Measurements from ENCODE around the gene CDK14. TPM values are rescaled to one million over a fixed set of nuclear protein-coding genes. Genes with fewer than 3 reads are reported as not detected.

Gene CDK14
- total and polyA plus RNA-seq, 2 donors (not counting 1 experiment from before 2014, with no cell fraction given) = 42.1 to 167 TPM

DNA sequence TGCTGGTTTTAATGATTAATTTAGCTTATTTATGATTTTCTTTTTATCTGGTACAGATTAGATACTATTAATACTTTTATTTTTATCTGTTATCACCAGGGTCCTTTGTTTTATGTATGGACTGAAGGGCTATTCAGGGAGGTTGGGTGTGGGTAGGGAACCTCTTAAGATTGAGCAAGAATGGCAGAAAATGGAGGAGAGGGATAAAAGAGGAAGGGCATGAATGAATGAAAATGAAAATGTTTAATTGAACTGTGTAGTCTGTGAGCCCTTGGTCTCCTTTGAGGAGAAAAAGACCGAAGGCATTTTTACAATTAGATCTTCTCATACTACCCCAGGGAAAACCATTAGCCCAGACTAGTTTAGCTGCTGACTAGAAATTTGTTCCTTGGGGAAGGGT is 93.1 kb downstream of the CDK14 start:
- Mint-ChIP-seq H3K27me3 (no peaks in the 10 kb centered on the region), H3K4me3 (no peak overlapping the region), H3K9me3 (ENCODE audit: insufficient read depth) (no peaks in the 10 kb centered on the region), H3K27ac (no peak overlapping the region), H3K4me1 (peaks cover 40% of the 10 kb centered on the region)
- CTCF ChIA-PET = interaction anchor here (0.9 to 1.3 kb wide), 4 partner anchors 20 to 348 kb away, joined by 3 to 6 read pairs (median 4); no protein-coding TSS in a partner anchor
- ATAC-seq (ENCODE audit: low read depth) = no peak
- Histone ChIP-seq H3K36me3 (replicated peaks in 1 of 2; ENCODE audit: control extremely low read depth in 1 of 2, control insufficient read depth in 1 of 2, extremely low read depth in 1 of 2, insufficient read depth in 2 of 2, low read length in 1 of 2) (no peaks in the 10 kb centered on the region), H3K27me3 (replicated peaks in 1 of 4; ENCODE audit: control extremely low read depth in 1 of 4, control insufficient read depth in 3 of 4, insufficient read depth in 4 of 4, low read length in 3 of 4) (no peaks in the 10 kb centered on the region), H3K79me2 (ENCODE audit: control insufficient read depth, insufficient read depth, low read length) (peaks cover 45% of the 10 kb centered on the region), H3K27ac (ENCODE audit: low read length in 2 of 2) (no peak overlapping the region), H3K9me3 (ENCODE audit: control extremely low read depth in 1 of 3, control insufficient read depth in 2 of 3, insufficient read depth in 1 of 3, low read length in 2 of 3) (no peaks in the 10 kb centered on the region), H3K9ac (ENCODE audit: low read length) (no peak overlapping the region), H3K4me1 (ENCODE audit: control insufficient read depth in 2 of 2, insufficient read depth in 2 of 2, low read length in 2 of 2) (peaks cover 10 to 17% of the 10 kb centered on the region in 2 donors), H3K4me3 (ENCODE audit: control extremely low read depth in 1 of 5, extremely low read depth in 1 of 5, insufficient read depth in 1 of 5, low read depth in 2 of 5, low read length in 4 of 5) (no peak overlapping the region), H4K20me1 (ENCODE audit: control insufficient read depth, insufficient read depth, low read length, poor library complexity, severe bottlenecking) (no peaks in the 10 kb centered on the region), H3K4me2 (replicated peaks; ENCODE audit: low read depth, low read length, poor library complexity, severe bottlenecking) (no peak overlapping the region), H2AFZ (ENCODE audit: insufficient read depth, low read depth, low read length, poor library complexity, severe bottlenecking) (no peak overlapping the region)
- intact Hi-C loops (cut with micrococcal nuclease) = no loop called here
- POLR2A ChIA-PET = no interaction called here
- DNase-seq = no peak
- no CpG with 5 or more reads among the region's 1 CpG for WGBS (ENCODE audit: insufficient coverage)
- TF ChIP-seq, protein P1, sequence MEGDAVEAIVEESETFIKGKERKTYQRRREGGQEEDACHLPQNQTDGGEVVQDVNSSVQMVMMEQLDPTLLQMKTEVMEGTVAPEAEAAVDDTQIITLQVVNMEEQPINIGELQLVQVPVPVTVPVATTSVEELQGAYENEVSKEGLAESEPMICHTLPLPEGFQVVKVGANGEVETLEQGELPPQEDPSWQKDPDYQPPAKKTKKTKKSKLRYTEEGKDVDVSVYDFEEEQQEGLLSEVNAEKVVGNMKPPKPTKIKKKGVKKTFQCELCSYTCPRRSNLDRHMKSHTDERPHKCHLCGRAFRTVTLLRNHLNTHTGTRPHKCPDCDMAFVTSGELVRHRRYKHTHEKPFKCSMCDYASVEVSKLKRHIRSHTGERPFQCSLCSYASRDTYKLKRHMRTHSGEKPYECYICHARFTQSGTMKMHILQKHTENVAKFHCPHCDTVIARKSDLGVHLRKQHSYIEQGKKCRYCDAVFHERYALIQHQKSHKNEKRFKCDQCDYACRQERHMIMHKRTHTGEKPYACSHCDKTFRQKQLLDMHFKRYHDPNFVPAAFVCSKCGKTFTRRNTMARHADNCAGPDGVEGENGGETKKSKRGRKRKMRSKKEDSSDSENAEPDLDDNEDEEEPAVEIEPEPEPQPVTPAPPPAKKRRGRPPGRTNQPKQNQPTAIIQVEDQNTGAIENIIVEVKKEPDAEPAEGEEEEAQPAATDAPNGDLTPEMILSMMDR (IDR thresholded peaks at IDR 0.05) = no peak
- TF ChIP-seq EZH2 (IDR thresholded peaks at IDR 0.05; ENCODE audit: borderline replicate concordance, insufficient read depth, low read depth, low read length, poor library complexity, severe bottlenecking) = no peak

DNA sequence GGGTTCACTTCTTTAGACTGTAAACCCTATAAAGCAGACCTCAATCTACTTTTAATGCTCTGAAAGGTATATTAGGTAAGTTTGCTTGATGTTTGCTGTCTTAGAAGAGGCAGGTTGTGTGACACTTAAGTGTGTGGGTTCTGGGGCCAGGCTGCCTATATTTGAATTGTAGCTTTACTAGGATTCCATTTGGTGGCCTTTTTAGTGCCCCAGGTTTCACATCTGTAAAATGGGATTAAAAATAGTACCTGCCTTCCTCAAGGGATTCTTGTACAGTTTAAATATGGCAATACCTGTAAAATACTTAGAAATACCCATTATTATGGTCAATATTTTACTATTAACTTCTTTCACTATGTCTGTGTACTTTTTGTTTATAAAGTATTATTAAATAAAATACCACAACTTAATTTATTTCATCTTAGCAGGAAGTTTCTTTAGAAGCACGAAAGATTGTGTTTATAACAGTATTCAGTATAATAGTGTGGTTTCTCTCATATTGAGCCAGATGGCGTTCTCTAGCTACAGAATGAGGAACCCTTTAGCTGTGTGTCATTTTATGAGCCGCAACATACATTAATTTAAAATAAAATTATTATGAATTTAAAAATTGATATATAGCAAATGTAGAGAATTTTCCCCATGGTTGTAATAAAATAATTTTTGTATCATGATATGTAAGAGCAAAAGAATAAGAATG is 94.2 kb downstream of the CDK14 start:
- Histone ChIP-seq H3K27me3 (replicated peaks in 1 of 4; ENCODE audit: control extremely low read depth in 1 of 4, control insufficient read depth in 3 of 4, insufficient read depth in 4 of 4, low read length in 3 of 4) (no peaks in the 10 kb centered on the region), H3K4me3 (ENCODE audit: control extremely low read depth in 1 of 5, extremely low read depth in 1 of 5, insufficient read depth in 1 of 5, low read depth in 2 of 5, low read length in 4 of 5) (peak overlapping the region in 1 of 5 experiments; percentile 32), H3K36me3 (replicated peaks in 1 of 2; ENCODE audit: control extremely low read depth in 1 of 2, control insufficient read depth in 1 of 2, extremely low read depth in 1 of 2, insufficient read depth in 2 of 2, low read length in 1 of 2) (no peaks in the 10 kb centered on the region), H4K20me1 (ENCODE audit: control insufficient read depth, insufficient read depth, low read length, poor library complexity, severe bottlenecking) (no peaks in the 10 kb centered on the region), H3K4me1 (ENCODE audit: control insufficient read depth in 2 of 2, insufficient read depth in 2 of 2, low read length in 2 of 2) (peaks cover 10 to 17% of the 10 kb centered on the region in 2 donors), H3K27ac (ENCODE audit: low read length in 2 of 2) (no peak overlapping the region), H2AFZ (ENCODE audit: insufficient read depth, low read depth, low read length, poor library complexity, severe bottlenecking) (no peak overlapping the region), H3K9me3 (ENCODE audit: control extremely low read depth in 1 of 3, control insufficient read depth in 2 of 3, insufficient read depth in 1 of 3, low read length in 2 of 3) (no peaks in the 10 kb centered on the region), H3K9ac (ENCODE audit: low read length) (peak overlapping the region; percentile 17), H3K4me2 (replicated peaks; ENCODE audit: low read depth, low read length, poor library complexity, severe bottlenecking) (peak overlapping the region; percentile 48), H3K79me2 (ENCODE audit: control insufficient read depth, insufficient read depth, low read length) (peaks cover 43% of the 10 kb centered on the region)
- Mint-ChIP-seq H3K4me3 (no peak overlapping the region), H3K27ac (no peak overlapping the region), H3K4me1 (peaks cover 35% of the 10 kb centered on the region), H3K9me3 (ENCODE audit: insufficient read depth) (no peaks in the 10 kb centered on the region), H3K27me3 (no peaks in the 10 kb centered on the region)
- POLR2A ChIA-PET = no interaction called here
- intact Hi-C loops (cut with micrococcal nuclease) = loop anchor here (1.0 kb wide), 1 partner anchor 344 kb away; no protein-coding TSS in a partner anchor
- CTCF ChIA-PET = interaction anchor here (0.6 to 2.9 kb wide), 8 partner anchors 16 to 347 kb away, joined by 3 to 28 read pairs (median 5); no protein-coding TSS in a partner anchor
- DNase-seq (no peak), ATAC-seq (ENCODE audit: low read depth) (peak; percentile 33)
- no CpG with 5 or more reads among the region's 3 CpGs for WGBS (ENCODE audit: insufficient coverage)
- TF ChIP-seq EZH2 (IDR thresholded peaks at IDR 0.05; ENCODE audit: borderline replicate concordance, insufficient read depth, low read depth, low read length, poor library complexity, severe bottlenecking) = no peak
- TF ChIP-seq, protein P1 (IDR thresholded peaks at IDR 0.05) = peak; percentile 62
